Uterus (tissue), 2 donors: Measurements from ENCODE around the gene PRTFDC1.

Experiments
- POLR2A ChIP-seq, 2 donors: fragments of 450-650 bp; IDR thresholded peaks; one replicate each; pipeline ENCODE4 v1.6.1; 2016; ENCODE audit warnings: antibody characterized with exemption in 2 of 2, mild to moderate bottlenecking in 1 of 2, moderate library complexity in 1 of 2
- TF ChIP-seq, protein P1 (sequence below), 4 experiments: fragments of 200-600 bp in 2 of 4; fragments of 450-650 bp in 2 of 4; sonication (generic) in 2 of 4; IDR thresholded peaks; one replicate each; pipeline ENCODE4 v1.5.1; 2016 to 2019; ENCODE audit warnings: antibody characterized with exemption in 4 of 4, mild to moderate bottlenecking in 2 of 4, moderate library complexity in 1 of 4

DNA sequence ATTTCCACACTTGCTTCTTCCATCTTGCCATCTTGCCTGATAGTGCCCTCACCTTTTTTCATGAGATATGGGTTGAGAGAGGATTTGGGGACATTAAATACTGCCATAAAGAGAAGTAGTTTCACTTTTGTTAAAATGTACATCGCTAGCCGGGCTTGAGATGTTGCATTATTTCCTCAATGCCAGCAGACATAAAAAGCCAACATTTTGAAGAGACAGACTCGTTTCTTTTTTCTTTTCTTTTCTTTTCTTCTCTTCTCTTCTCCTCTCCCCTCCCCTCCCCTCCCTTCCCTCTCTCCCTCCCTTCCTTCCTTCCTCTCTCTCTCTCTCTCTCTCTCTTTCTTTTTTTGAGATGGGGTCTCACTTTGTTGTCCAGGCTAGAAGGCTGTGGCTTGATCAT, 45.6 kb upstream of the PRTFDC1 start:
- TF ChIP-seq, protein P1, sequence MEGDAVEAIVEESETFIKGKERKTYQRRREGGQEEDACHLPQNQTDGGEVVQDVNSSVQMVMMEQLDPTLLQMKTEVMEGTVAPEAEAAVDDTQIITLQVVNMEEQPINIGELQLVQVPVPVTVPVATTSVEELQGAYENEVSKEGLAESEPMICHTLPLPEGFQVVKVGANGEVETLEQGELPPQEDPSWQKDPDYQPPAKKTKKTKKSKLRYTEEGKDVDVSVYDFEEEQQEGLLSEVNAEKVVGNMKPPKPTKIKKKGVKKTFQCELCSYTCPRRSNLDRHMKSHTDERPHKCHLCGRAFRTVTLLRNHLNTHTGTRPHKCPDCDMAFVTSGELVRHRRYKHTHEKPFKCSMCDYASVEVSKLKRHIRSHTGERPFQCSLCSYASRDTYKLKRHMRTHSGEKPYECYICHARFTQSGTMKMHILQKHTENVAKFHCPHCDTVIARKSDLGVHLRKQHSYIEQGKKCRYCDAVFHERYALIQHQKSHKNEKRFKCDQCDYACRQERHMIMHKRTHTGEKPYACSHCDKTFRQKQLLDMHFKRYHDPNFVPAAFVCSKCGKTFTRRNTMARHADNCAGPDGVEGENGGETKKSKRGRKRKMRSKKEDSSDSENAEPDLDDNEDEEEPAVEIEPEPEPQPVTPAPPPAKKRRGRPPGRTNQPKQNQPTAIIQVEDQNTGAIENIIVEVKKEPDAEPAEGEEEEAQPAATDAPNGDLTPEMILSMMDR (IDR thresholded peaks at IDR 0.05) = no peak
- no peak for TF ChIP-seq POLR2A (IDR thresholded peaks at IDR 0.05)
